K562 (cell line): ENCODE results near the gene MRPL10. TPM values are rescaled to one million over a fixed set of nuclear protein-coding genes. Genes with fewer than 3 reads are reported as not detected.

Source experiments
- ASH1L ChIP-seq: fragments of 450-650 bp; IDR thresholded peaks from 2 replicates; pipeline ENCODE4 v1.6.1; 2018; ENCODE audit warnings: borderline replicate concordance, mild to moderate bottlenecking, low read depth; ENCODE audit not compliant: partially characterized antibody
- CHAMP1 ChIP-seq: fragments of 450-650 bp; IDR thresholded peaks from 2 replicates; pipeline ENCODE4 v1.6.1; 2016; ENCODE audit warnings: mild to moderate bottlenecking
- HMG20A ChIP-seq: fragments of 450-650 bp; formaldehyde crosslinking; conservative IDR thresholded peaks from 2 replicates; pipeline ENCODE4 v1.4.0; 2020; ENCODE audit warnings: mild to moderate bottlenecking, mixed read lengths
- IFI16 ChIP-seq: fragments of 250-450 bp; sonication (Bioruptor Pico); IDR thresholded peaks from 2 replicates; pipeline ENCODE4 v2.1.2; 2022; ENCODE audit warnings: mild to moderate bottlenecking, inconsistent platforms
- KDM4B ChIP-seq, 2 experiments: fragments of 450-650 bp in 1 of 2; sonication (generic) in 1 of 2; IDR thresholded peaks; 2 replicates each; pipeline ENCODE4 v1.6.1; 2016 to 2017; ENCODE audit warnings: borderline replicate concordance in 2 of 2, antibody characterized with exemption in 1 of 2, low read depth in 1 of 2, mild to moderate bottlenecking in 1 of 2
- LEF1 ChIP-seq: fragments of 450-650 bp; IDR thresholded peaks from 2 replicates; pipeline ENCODE4 v1.6.1; 2016; ENCODE audit warnings: mild to moderate bottlenecking
- MCM3 ChIP-seq: fragments of 450-650 bp; IDR thresholded peaks from 2 replicates; pipeline ENCODE4 v1.6.1; 2016
- NFRKB ChIP-seq: fragments of 450-650 bp; IDR thresholded peaks from 2 replicates; pipeline ENCODE4 v1.6.1; 2016; ENCODE audit warnings: low read depth
- POLR2H ChIP-seq: IDR thresholded peaks from 2 replicates; pipeline ENCODE4 v1.6.1; 2016; ENCODE audit warnings: missing genetic modification characterization, low read depth, mild to moderate bottlenecking, control low read depth, missing compliant biosample characterization, moderate library complexity
- POLR3A ChIP-seq: IDR thresholded peaks from 2 replicates; pipeline ENCODE4 v1.6.1; 2011; ENCODE audit warnings: borderline replicate concordance, mild to moderate bottlenecking, moderate library complexity; ENCODE audit not compliant: insufficient read length, insufficient read depth; ENCODE audit errors: extremely low read depth
- XRCC3 ChIP-seq: fragments of 450-650 bp; IDR thresholded peaks from 2 replicates; pipeline ENCODE4 v1.6.1; 2017; ENCODE audit warnings: mild to moderate bottlenecking, moderate library complexity
- ZFP91 ChIP-seq: sonication (generic); formaldehyde crosslinking; IDR thresholded peaks from 2 replicates; pipeline ENCODE4 v1.8.0; 2022; ENCODE audit warnings: mild to moderate bottlenecking, missing genetic modification reagents
- ZNF24 ChIP-seq: fragments of 450-650 bp; IDR thresholded peaks from 2 replicates; pipeline ENCODE4 v1.6.1; 2016
- ZNF583 ChIP-seq: fragments of 250-450 bp; sonication (Bioruptor Pico); IDR thresholded peaks from 2 replicates; pipeline ENCODE4 v1.4.0; 2020
- ZSCAN29 ChIP-seq: fragments of 450-650 bp; IDR thresholded peaks from 2 replicates; pipeline ENCODE4 v1.6.1; 2017
- polyA plus RNA-seq, 8 experiments: library from polyadenylated mRNA; depleted of rRNA in 4 of 8; stranded (reverse) in 5 of 8; unstranded in 3 of 8; fragments of >200 nt; fragmentation: Nextera tagmentation in 2 of 8; fragmentation: Illumina TruSeq in 1 of 8; extraction: Ambion mirVana in 2 of 8; extraction: Trizol in 1 of 8; gene quantifications; 2 replicates each; pipeline versions ENCODE4 v1.2.1 to v1.2.3, GENCODE V29; 2011 to 2014; ENCODE audit warnings: inconsistent platforms in 1 of 8, missing spikeins in 1 of 8
- total RNA-seq, 7 experiments: library from RNA; depleted of rRNA in 6 of 7; stranded (reverse); fragments of >200 nt in 6 of 7; fragmentation: Illumina TruSeq in 2 of 7; extraction: Trizol in 2 of 7; gene quantifications; 2 replicates each; pipeline versions ENCODE4 v1.2.1 to v1.2.3, GENCODE V29; 2011 to 2021; ENCODE audit warnings: low replicate concordance in 1 of 7
- TF ChIP-seq, protein P1 (sequence below): sonication (generic); formaldehyde crosslinking; IDR thresholded peaks from 2 replicates; pipeline ENCODE4 v1.8.0; 2022; ENCODE audit warnings: mild to moderate bottlenecking, missing genetic modification reagents

MRPL10 gene
- total and polyA plus RNA-seq, 9 of the 15 experiments (the other 6 are each of a cell fraction or from before 2014, with no cell fraction given) = 27.8 to 105 (median 67.3) TPM

DNA sequence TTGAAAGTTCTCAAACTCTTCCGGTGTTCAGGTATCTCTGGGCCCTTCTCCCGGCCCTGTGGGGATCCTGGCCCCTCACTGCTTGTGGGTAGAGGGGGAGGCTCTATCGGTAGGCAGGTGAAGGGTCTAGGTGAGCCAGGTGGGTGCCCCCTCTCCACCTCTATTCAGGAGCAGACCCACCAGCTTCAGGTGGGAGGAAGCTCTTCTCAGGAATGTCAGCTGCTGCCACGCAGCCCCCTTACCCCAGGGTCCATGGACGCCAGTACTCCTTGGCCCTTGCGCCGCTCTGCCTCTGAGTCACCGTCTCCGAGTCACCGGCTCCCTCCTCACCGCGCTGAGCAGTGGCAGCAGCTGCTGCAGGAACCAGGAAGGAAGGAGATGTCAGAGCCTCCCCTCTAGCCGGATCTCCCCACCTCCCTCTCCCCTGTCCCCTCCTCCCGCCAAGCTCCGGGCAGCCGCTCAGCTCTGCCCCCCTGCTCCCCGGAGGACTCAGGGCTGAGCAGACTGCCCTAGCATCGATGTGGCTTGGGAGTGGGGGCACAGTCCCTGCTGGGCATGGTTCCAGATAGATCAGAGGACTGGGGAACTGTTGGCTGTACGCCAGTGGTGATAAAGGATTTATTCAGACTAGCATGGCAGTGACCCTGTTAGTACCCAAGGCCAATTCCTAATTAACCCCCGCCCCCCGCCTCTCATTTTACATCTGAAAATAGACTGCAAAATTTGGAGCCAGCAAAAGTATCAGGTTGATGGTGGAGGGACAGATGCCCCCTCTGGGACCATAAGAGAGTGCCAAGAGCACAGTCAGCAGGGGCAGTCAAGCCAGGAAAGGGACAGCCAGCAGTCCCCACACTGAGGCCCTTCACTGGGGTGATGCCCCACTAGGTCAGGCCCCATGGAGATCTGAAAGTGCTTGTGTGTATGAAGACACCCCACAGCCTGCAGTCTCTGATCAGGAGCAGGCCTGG, 9.6 kb downstream of the MRPL10 start, which contains the start of gene OSBPL7 (continued):
- TF ChIP-seq XRCC3 (no peak), CHAMP1 (no peak), KDM4B (IDR thresholded peaks at IDR 0.05; ENCODE audit: borderline replicate concordance in 2 of 2, low read depth in 1 of 2) (peak in 1 of 2 experiments; percentile 90; a peak in 1 of 4 replicates), ZFP91 (CRISPR knock-in tag) (no peak), ZNF583 (no peak), HMG20A (CRISPR knock-in tag) (no peak), ZSCAN29 (no peak), ZNF24 (no peak), POLR2H (tag) (no peak), POLR3A (no peak), ASH1L (no peak), MCM3 (no peak), LEF1 (no peak), NFRKB (no peak), IFI16 (CRISPR knock-in tag) (no peak)
- TF ChIP-seq, protein P1, sequence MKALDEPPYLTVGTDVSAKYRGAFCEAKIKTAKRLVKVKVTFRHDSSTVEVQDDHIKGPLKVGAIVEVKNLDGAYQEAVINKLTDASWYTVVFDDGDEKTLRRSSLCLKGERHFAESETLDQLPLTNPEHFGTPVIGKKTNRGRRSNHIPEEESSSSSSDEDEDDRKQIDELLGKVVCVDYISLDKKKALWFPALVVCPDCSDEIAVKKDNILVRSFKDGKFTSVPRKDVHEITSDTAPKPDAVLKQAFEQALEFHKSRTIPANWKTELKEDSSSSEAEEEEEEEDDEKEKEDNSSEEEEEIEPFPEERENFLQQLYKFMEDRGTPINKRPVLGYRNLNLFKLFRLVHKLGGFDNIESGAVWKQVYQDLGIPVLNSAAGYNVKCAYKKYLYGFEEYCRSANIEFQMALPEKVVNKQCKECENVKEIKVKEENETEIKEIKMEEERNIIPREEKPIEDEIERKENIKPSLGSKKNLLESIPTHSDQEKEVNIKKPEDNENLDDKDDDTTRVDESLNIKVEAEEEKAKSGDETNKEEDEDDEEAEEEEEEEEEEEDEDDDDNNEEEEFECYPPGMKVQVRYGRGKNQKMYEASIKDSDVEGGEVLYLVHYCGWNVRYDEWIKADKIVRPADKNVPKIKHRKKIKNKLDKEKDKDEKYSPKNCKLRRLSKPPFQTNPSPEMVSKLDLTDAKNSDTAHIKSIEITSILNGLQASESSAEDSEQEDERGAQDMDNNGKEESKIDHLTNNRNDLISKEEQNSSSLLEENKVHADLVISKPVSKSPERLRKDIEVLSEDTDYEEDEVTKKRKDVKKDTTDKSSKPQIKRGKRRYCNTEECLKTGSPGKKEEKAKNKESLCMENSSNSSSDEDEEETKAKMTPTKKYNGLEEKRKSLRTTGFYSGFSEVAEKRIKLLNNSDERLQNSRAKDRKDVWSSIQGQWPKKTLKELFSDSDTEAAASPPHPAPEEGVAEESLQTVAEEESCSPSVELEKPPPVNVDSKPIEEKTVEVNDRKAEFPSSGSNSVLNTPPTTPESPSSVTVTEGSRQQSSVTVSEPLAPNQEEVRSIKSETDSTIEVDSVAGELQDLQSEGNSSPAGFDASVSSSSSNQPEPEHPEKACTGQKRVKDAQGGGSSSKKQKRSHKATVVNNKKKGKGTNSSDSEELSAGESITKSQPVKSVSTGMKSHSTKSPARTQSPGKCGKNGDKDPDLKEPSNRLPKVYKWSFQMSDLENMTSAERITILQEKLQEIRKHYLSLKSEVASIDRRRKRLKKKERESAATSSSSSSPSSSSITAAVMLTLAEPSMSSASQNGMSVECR = peak; percentile 91
